ENCODE data around the gene TSPAN18. TPM values are rescaled to one million over a fixed set of nuclear protein-coding genes. Genes with fewer than 3 reads are reported as not detected.

The TSPAN18 gene
- total RNA-seq, 1 experiment from 2014 or later: 18.3 TPM

GRCh38 chr11:44852952-44853351, 126.2 kb downstream of the TSPAN18 start (continued):
- TF ChIP-seq YY1 (IDR thresholded peaks at IDR 0.05; ENCODE audit: extremely low read depth, insufficient replicate concordance, low read depth, low read length): no peak
- TF ChIP-seq MAX (IDR thresholded peaks at IDR 0.05): no peak

- BruUV-seq (replicated peaks): no TSS peak
- RAD21 ChIA-PET (ENCODE audit: low non-redundant PET in 1 of 2, low total read pairs in 2 of 2, uncharacterized antibody in 2 of 2, unreplicated experiment in 2 of 2): no interaction called here
- no peaks in the 10 kb centered on the region for H3K27me3 ChIP-seq (ENCODE audit: insufficient read depth, low read length)
- H3K9me2 ChIP-seq (ENCODE audit: insufficient read depth): no peaks in the 10 kb centered on the region
- intact Hi-C loops (cut with micrococcal nuclease): no loop called here
- POLR2A ChIA-PET: no interaction called here
- H4K20me1 ChIP-seq (ENCODE audit: insufficient read depth): no peaks in the 10 kb centered on the region
- no peak for TF ChIP-seq EZH2 (IDR thresholded peaks at IDR 0.05)
- no peak for TF ChIP-seq POLR2AphosphoS5 (IDR thresholded peaks at IDR 0.05; ENCODE audit: low read depth, low read length)
- TF ChIP-seq SIN3A (IDR thresholded peaks at IDR 0.05; ENCODE audit: low read depth): no peak
- no peak for TF ChIP-seq SRF (IDR thresholded peaks at IDR 0.05; ENCODE audit: low read depth)
- TF ChIP-seq ATF3 (IDR thresholded peaks at IDR 0.05): no peak
- TF ChIP-seq ZBTB33 (IDR thresholded peaks at IDR 0.05; ENCODE audit: extremely low read depth, insufficient replicate concordance, low read length): no peak
- TF ChIP-seq CTCF (IDR thresholded peaks at IDR 0.05 in 2 of 3, conservative IDR thresholded peaks at IDR 0.05 in 1 of 3; ENCODE audit: borderline replicate concordance in 1 of 3, insufficient read depth in 1 of 3, low read depth in 2 of 3, low read length in 2 of 3): no peak
- no peak for TF ChIP-seq SP1 (IDR thresholded peaks at IDR 0.05; ENCODE audit: low read depth)
- no peak for TF ChIP-seq RAD21 (IDR thresholded peaks at IDR 0.05; ENCODE audit: low read depth)
- no peak for TF ChIP-seq MAX (IDR thresholded peaks at IDR 0.05)
- no peak for TF ChIP-seq ZFX (IDR thresholded peaks at IDR 0.05)
- TF ChIP-seq CBX3 (IDR thresholded peaks at IDR 0.05; ENCODE audit: low read depth): no peak
- TF ChIP-seq TCF7L2 (IDR thresholded peaks at IDR 0.05; ENCODE audit: borderline replicate concordance, extremely low read depth, insufficient read depth, insufficient read length): no peak
- no peak for TF ChIP-seq JUND (IDR thresholded peaks at IDR 0.05)
- no peak for TF ChIP-seq EGR1 (IDR thresholded peaks at IDR 0.05; ENCODE audit: low read depth)
- no peak for TF ChIP-seq YY1 (IDR thresholded peaks at IDR 0.05; ENCODE audit: extremely low read depth, insufficient replicate concordance, low read depth, low read length)
- TF ChIP-seq CEBPB (IDR thresholded peaks at IDR 0.05; ENCODE audit: low read depth): no peak
- no peak for TF ChIP-seq EZH2phosphoT487 (IDR thresholded peaks at IDR 0.05; ENCODE audit: borderline replicate concordance)
- no peak for TF ChIP-seq FOSL1 (IDR thresholded peaks at IDR 0.05; ENCODE audit: low read depth)
- no peak for TF ChIP-seq POLR2A (IDR thresholded peaks at IDR 0.05; ENCODE audit: borderline replicate concordance, extremely low read depth, insufficient read depth, insufficient read length)
- H3K27ac ChIP-seq (ENCODE audit: low read depth, low read length): no peak overlapping the region
- no peak overlapping the region for H3K9ac ChIP-seq (ENCODE audit: low read length)
- CTCF ChIA-PET: no interaction called here
- no peak for DNase-seq (ENCODE audit: low read depth, low spot score)
- H3K4me3 ChIP-seq (replicated peaks in 1 of 2; ENCODE audit: low read depth in 1 of 2, low read length in 2 of 2): no peak overlapping the region
- H3K79me2 ChIP-seq (ENCODE audit: insufficient read depth, low read length): no peaks in the 10 kb centered on the region
- ATAC-seq: no peak
- H3K4me1 ChIP-seq (ENCODE audit: control insufficient read depth in 1 of 2, insufficient read depth in 2 of 2, low read length in 2 of 2): peaks cover 0 to 18% of the 10 kb centered on the region in 2 experiments
- no peak overlapping the region for H2AFZ ChIP-seq (ENCODE audit: low read depth, low read length, poor library complexity, severe bottlenecking)
- H3K9me3 ChIP-seq (ENCODE audit: control insufficient read depth in 1 of 2, insufficient read depth in 1 of 2, low read depth in 1 of 2, low read length in 2 of 2): no peaks in the 10 kb centered on the region
- H3K36me3 ChIP-seq (ENCODE audit: control insufficient read depth in 1 of 2, insufficient read depth in 2 of 2, low read length in 2 of 2): no peaks in the 10 kb centered on the region
- no peak overlapping the region for H3K4me2 ChIP-seq (ENCODE audit: low read length)
Observed at GRCh38 chr11:44853666-44854065, 126.9 kb downstream of the TSPAN18 start.

Measured in HCT116 (cell line).